SK-N-SH treated with all-trans-retinoic acid at 6 μM for 48 hours (cell line): ENCODE results near the gene RNF207.

Experiments used
- ATAC-seq: fragments of 200-7000 bp; cut with Tn5 transposase; 3 replicates; pipeline ENCODE4 v1.9.1; 2020; ENCODE audit warnings: mild to moderate bottlenecking, moderate library complexity
- ARNTL ChIP-seq: fragments of 450-650 bp; formaldehyde crosslinking; IDR thresholded peaks from 2 replicates; pipeline ENCODE4 v1.5.0; 2020; ENCODE audit warnings: low read depth, mild to moderate bottlenecking, moderate library complexity, borderline replicate concordance
- BACH2 ChIP-seq: fragments of 250-450 bp; sonication (Bioruptor Pico); IDR thresholded peaks from 2 replicates; pipeline ENCODE4 v1.9.0; 2021; ENCODE audit warnings: mild to moderate bottlenecking, borderline replicate concordance
- CSDC2 ChIP-seq: fragments of 250-450 bp; sonication (Bioruptor Pico); IDR thresholded peaks from 2 replicates; pipeline ENCODE4 v1.5.0; 2020; ENCODE audit warnings: mild to moderate bottlenecking, moderate library complexity
- ESRRG ChIP-seq: fragments of 250-450 bp; sonication (Bioruptor Pico); IDR thresholded peaks from 2 replicates; pipeline ENCODE4 v1.6.1; 2021; ENCODE audit warnings: mild to moderate bottlenecking
- GLIS3 ChIP-seq: fragments of 250-450 bp; sonication (Bioruptor Pico); IDR thresholded peaks from 2 replicates; pipeline ENCODE4 v1.5.0; 2020; ENCODE audit warnings: mild to moderate bottlenecking, moderate library complexity
- ISL1 ChIP-seq: fragments of 250-450 bp; sonication (Bioruptor Pico); IDR thresholded peaks from 2 replicates; pipeline ENCODE4 v2.1.2; 2022; ENCODE audit warnings: mild to moderate bottlenecking, moderate library complexity
- OSR1 ChIP-seq: fragments of 250-450 bp; sonication (Bioruptor Pico); IDR thresholded peaks from 2 replicates; pipeline ENCODE4 v1.8.0; 2022; ENCODE audit warnings: moderate library complexity, mild to moderate bottlenecking, inconsistent platforms
- PPARA ChIP-seq: fragments of 250-450 bp; sonication (Bioruptor Pico); IDR thresholded peaks from 2 replicates; pipeline ENCODE4 v1.5.0; 2020; ENCODE audit warnings: mild to moderate bottlenecking, borderline replicate concordance
- RARB ChIP-seq: fragments of 250-450 bp; sonication (Bioruptor Pico); IDR thresholded peaks from 2 replicates; pipeline ENCODE4 v1.8.0; 2021; ENCODE audit warnings: mild to moderate bottlenecking, moderate library complexity
- SNAI2 ChIP-seq: fragments of 250-450 bp; sonication (Bioruptor Pico); IDR thresholded peaks from 2 replicates; pipeline ENCODE4 v1.5.0; 2020; ENCODE audit warnings: mild to moderate bottlenecking, moderate library complexity
- TCF4 ChIP-seq: fragments of 250-450 bp; sonication (Bioruptor Pico); IDR thresholded peaks from 2 replicates; pipeline ENCODE4 v1.8.0; 2021; ENCODE audit warnings: mild to moderate bottlenecking, moderate library complexity, borderline replicate concordance
- TOX ChIP-seq: fragments of 250-450 bp; sonication (Bioruptor Pico); IDR thresholded peaks from 2 replicates; pipeline ENCODE4 v1.8.0; 2021; ENCODE audit warnings: mild to moderate bottlenecking, moderate library complexity, borderline replicate concordance
- ZC3H10 ChIP-seq: fragments of 250-450 bp; sonication (Bioruptor Pico); IDR thresholded peaks from 2 replicates; pipeline ENCODE4 v1.5.1; 2021; ENCODE audit warnings: mild to moderate bottlenecking, moderate library complexity
- ZFP3 ChIP-seq: fragments of 250-450 bp; sonication (Bioruptor Pico); IDR thresholded peaks from 2 replicates; pipeline ENCODE4 v1.5.0; 2020; ENCODE audit warnings: mild to moderate bottlenecking, moderate library complexity
- ZFP30 ChIP-seq: fragments of 450-650 bp; formaldehyde crosslinking; IDR thresholded peaks from 2 replicates; pipeline ENCODE4 v1.5.0; 2022; ENCODE audit warnings: mild to moderate bottlenecking, moderate library complexity
- ZNF565 ChIP-seq: fragments of 450-650 bp; formaldehyde crosslinking; conservative IDR thresholded peaks from 2 replicates; pipeline ENCODE4 v1.5.0; 2020; ENCODE audit warnings: low read depth, mild to moderate bottlenecking, moderate library complexity
- ZNF70 ChIP-seq: fragments of 450-650 bp; formaldehyde crosslinking; IDR thresholded peaks from 2 replicates; pipeline ENCODE4 v1.5.0; 2020; ENCODE audit warnings: mild to moderate bottlenecking, moderate library complexity
- TF ChIP-seq, protein P1 (sequence below): fragments of 250-450 bp; sonication (Bioruptor Pico); IDR thresholded peaks from 2 replicates; pipeline ENCODE4 v1.5.1; 2020; ENCODE audit warnings: low read depth, mild to moderate bottlenecking, moderate library complexity
- TF ChIP-seq, protein P2 (sequence below): fragments of 250-450 bp; sonication (Bioruptor Pico); IDR thresholded peaks from 2 replicates; pipeline ENCODE4 v1.8.0; 2020; ENCODE audit warnings: mild to moderate bottlenecking, moderate library complexity, borderline replicate concordance
- TF ChIP-seq, protein P3 (sequence below): fragments of 250-450 bp; sonication (Bioruptor Pico); IDR thresholded peaks from 2 replicates; pipeline ENCODE4 v1.5.1; 2021; ENCODE audit warnings: mild to moderate bottlenecking, moderate library complexity
- TF ChIP-seq, protein P4 (sequence below): fragments of 250-450 bp; sonication (Bioruptor Pico); IDR thresholded peaks from 2 replicates; pipeline ENCODE4 v1.8.0; 2021; ENCODE audit warnings: low read depth, mild to moderate bottlenecking, moderate library complexity, borderline replicate concordance

The RNF207 gene

DNA sequence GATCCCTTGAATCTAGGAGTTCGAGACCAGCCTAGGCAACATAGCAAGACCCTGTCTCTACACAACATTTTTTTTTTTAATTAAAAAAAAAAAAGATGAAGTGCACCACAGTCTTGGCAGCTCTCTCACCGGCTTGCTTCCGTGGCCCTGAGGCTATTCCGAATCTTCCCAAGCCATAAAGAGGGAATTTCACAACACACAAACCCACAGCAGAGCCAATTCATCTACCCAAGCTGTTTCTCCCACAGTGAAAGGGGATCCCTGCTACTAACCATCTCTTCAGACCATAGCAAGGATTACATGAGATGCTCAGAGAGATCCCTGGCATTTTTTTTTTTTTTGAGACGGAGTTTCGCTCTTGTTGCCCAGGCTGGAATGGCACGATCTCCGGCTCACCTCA lies 17.5 kb upstream of the RNF207 start:
- no peak for ATAC-seq

DNA sequence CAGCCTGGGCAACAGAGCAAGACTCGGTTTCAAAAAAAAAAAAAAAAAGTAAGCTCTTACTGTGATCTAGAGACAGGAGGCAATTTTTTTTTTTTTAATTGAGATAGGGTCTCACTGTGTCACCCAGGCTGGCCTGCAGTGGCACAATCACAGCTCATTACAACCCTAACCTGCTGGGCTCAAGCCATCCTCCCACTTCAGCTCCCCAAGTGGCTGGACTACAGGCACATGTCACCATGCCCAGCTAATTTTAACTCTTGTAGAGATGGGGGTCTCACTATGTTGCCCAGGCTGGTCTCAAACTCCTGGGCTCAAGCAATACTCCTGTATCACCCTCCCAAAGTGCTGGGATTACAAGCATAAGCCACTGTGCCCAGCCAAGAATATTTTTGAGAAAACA lies 14.0 kb upstream of the RNF207 start:
- TF ChIP-seq ISL1 (CRISPR knock-in tag) (no peak), OSR1 (CRISPR knock-in tag) (no peak)
- TF ChIP-seq, protein P1, sequence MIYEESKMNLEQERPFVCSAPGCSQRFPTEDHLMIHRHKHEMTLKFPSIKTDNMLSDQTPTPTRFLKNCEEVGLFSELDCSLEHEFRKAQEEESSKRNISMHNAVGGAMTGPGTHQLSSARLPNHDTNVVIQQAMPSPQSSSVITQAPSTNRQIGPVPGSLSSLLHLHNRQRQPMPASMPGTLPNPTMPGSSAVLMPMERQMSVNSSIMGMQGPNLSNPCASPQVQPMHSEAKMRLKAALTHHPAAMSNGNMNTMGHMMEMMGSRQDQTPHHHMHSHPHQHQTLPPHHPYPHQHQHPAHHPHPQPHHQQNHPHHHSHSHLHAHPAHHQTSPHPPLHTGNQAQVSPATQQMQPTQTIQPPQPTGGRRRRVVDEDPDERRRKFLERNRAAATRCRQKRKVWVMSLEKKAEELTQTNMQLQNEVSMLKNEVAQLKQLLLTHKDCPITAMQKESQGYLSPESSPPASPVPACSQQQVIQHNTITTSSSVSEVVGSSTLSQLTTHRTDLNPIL, result no peak
- no peak for ATAC-seq

More for the DNA sequence above, 17.5 kb upstream of the RNF207 start:
- TF ChIP-seq OSR1 (CRISPR knock-in tag) (no peak), ISL1 (CRISPR knock-in tag) (no peak), GLIS3 (CRISPR knock-in tag) (no peak), SNAI2 (CRISPR knock-in tag) (no peak), ARNTL (CRISPR knock-in tag) (no peak), RARB (CRISPR knock-in tag) (no peak), BACH2 (CRISPR knock-in tag) (no peak), ZNF70 (CRISPR knock-in tag) (no peak), TOX (no peak), CSDC2 (CRISPR knock-in tag) (no peak), TCF4 (CRISPR knock-in tag) (no peak), ESRRG (no peak)
- TF ChIP-seq, protein P2, sequence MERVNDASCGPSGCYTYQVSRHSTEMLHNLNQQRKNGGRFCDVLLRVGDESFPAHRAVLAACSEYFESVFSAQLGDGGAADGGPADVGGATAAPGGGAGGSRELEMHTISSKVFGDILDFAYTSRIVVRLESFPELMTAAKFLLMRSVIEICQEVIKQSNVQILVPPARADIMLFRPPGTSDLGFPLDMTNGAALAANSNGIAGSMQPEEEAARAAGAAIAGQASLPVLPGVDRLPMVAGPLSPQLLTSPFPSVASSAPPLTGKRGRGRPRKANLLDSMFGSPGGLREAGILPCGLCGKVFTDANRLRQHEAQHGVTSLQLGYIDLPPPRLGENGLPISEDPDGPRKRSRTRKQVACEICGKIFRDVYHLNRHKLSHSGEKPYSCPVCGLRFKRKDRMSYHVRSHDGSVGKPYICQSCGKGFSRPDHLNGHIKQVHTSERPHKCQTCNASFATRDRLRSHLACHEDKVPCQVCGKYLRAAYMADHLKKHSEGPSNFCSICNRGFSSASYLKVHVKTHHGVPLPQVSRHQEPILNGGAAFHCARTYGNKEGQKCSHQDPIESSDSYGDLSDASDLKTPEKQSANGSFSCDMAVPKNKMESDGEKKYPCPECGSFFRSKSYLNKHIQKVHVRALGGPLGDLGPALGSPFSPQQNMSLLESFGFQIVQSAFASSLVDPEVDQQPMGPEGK (CRISPR knock-in tag), result no peak
- TF ChIP-seq, protein P3, sequence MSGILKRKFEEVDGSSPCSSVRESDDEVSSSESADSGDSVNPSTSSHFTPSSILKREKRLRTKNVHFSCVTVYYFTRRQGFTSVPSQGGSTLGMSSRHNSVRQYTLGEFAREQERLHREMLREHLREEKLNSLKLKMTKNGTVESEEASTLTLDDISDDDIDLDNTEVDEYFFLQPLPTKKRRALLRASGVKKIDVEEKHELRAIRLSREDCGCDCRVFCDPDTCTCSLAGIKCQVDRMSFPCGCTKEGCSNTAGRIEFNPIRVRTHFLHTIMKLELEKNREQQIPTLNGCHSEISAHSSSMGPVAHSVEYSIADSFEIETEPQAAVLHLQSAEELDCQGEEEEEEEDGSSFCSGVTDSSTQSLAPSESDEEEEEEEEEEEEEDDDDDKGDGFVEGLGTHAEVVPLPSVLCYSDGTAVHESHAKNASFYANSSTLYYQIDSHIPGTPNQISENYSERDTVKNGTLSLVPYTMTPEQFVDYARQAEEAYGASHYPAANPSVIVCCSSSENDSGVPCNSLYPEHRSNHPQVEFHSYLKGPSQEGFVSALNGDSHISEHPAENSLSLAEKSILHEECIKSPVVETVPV (CRISPR knock-in tag), result no peak

DNA sequence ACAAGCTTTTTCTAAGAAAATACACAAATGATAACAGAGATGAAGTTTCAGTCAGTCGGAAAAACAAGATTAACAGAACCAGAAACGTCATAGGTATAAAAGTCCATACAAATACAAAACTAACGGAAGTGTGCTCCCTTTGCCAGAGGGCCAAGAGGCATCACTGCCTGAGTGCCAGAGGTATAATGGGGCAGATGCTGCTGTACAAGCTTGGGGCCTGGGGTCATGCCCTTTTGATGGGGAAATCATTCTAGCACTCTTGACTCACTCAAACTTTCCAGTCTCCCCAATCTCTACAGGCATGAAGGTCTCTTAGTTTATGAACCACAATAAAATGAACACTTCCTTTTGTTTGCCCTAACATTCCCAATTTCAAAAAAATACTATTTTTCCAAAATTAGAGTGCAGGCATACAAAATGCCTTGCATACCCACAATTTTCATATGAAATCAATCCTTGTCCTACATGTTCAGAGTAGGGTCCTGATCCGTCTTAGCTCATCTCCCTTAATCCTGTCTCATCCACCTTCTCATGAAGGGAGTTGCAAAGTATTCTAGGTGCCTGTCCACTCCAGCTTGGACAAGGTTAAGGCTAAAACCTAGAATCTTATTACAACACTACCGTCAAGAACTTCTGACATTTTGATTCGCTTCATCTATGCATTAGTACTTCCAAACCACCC lies 8.0 kb upstream of the RNF207 start:
- TF ChIP-seq ISL1 (CRISPR knock-in tag) (no peak), TCF4 (CRISPR knock-in tag) (no peak), GLIS3 (CRISPR knock-in tag) (no peak)
- TF ChIP-seq, protein P1, result no peak
- ATAC-seq, result no peak

DNA sequence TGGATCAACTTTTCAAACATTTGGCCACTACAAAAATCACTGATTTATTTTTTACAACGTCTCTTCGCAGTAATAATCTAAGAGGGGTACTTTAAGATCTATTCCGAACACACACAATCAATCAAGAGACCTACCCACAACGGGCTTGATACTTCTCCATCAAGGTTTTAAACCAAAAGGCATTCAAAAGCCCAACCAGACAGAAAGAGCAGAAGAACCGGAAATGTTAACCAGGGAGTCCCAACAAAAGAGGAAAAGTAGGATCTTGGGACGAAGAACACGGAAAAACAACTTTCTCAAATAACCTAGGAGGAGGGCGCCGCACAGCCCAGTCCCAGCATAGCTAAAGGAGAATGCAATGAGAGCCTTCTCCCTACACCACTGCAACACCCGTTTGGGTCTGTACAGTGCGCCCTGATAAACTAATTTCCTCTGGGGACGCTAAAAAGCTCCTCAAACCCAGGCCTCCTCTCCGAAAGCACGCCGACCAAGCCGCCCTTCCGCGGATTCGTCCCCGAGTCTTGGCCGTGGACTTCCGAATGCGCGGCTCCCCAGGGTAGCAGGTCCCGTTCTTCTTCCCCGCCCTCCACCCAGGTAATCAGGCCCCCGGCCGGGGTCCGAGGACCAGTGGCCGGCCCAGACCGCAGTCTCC lies 7.1 kb upstream of the RNF207 start:
- ATAC-seq, result peak; percentile 57
- TF ChIP-seq ZNF565 (CRISPR knock-in tag), result no peak
- TF ChIP-seq, protein P3 (CRISPR knock-in tag), result no peak
- no peak for TF ChIP-seq ZFP30 (CRISPR knock-in tag)
- no peak for TF ChIP-seq CSDC2 (CRISPR knock-in tag)
- no peak for TF ChIP-seq PPARA (CRISPR knock-in tag)
- no peak for TF ChIP-seq ARNTL (CRISPR knock-in tag)
- no peak for TF ChIP-seq ZFP3 (CRISPR knock-in tag)
- no peak for TF ChIP-seq ZC3H10 (CRISPR knock-in tag)
- TF ChIP-seq SNAI2 (CRISPR knock-in tag), result no peak
- TF ChIP-seq TOX, result no peak
- TF ChIP-seq ISL1 (CRISPR knock-in tag), result no peak
- TF ChIP-seq, protein P4, sequence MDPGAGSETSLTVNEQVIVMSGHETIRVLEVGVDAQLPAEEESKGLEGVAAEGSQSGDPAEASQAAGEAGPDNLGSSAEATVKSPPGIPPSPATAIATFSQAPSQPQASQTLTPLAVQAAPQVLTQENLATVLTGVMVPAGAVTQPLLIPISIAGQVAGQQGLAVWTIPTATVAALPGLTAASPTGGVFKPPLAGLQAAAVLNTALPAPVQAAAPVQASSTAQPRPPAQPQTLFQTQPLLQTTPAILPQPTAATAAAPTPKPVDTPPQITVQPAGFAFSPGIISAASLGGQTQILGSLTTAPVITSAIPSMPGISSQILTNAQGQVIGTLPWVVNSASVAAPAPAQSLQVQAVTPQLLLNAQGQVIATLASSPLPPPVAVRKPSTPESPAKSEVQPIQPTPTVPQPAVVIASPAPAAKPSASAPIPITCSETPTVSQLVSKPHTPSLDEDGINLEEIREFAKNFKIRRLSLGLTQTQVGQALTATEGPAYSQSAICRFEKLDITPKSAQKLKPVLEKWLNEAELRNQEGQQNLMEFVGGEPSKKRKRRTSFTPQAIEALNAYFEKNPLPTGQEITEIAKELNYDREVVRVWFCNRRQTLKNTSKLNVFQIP (CRISPR knock-in tag), result no peak
- TF ChIP-seq BACH2 (CRISPR knock-in tag), result no peak
- TF ChIP-seq, protein P2 (CRISPR knock-in tag), result no peak
- no peak for TF ChIP-seq GLIS3 (CRISPR knock-in tag)
- no peak for TF ChIP-seq ESRRG
